Central memory CD8-positive, alpha-beta T cell (primary cell): ENCODE measurements around the gene MED17.
"Not testable (repeated sequence)": the region's sequence is repeated elsewhere in the genome, so short reads cannot be mapped to it uniquely, and the experiment has no call there.

ENCODE experiments used
- ATAC-seq: fragments of 150-1000 bp; cut with Tn5 transposase; replicated peaks from 2 replicates; pipeline ENCODE4 v1.10.0; 2022; ENCODE audit warnings: mild to moderate bottlenecking, moderate FRiP score, moderate number of reproducible peaks; ENCODE audit not compliant: poor library complexity, severe bottlenecking; ENCODE audit errors: extremely low read depth
- DNase-seq, 2 donors: peaks; one replicate each; pipeline ENCODE4 v3.0.0; 2021; ENCODE audit warnings: low spot score in 2 of 2
- H3K27ac Mint-ChIP-seq: one replicate; pipeline ENCODE4 v1.8.0; 2022; ENCODE audit warnings: low read depth, mild to moderate bottlenecking, moderate library complexity, mixed read lengths
- H3K27me3 Mint-ChIP-seq: one replicate; pipeline ENCODE4 v1.8.0; 2022; ENCODE audit warnings: mixed read lengths
- H3K36me3 Mint-ChIP-seq: one replicate; pipeline ENCODE4 v1.8.0; 2022; ENCODE audit warnings: mild to moderate bottlenecking, moderate library complexity, mixed read lengths; ENCODE audit not compliant: insufficient read depth
- H3K4me1 Mint-ChIP-seq: one replicate; pipeline ENCODE4 v1.8.0; 2022; ENCODE audit warnings: mixed read lengths
- H3K4me3 Mint-ChIP-seq: one replicate; pipeline ENCODE4 v1.8.0; 2022; ENCODE audit warnings: mild to moderate bottlenecking, moderate library complexity, mixed read lengths
- H3K9me3 Mint-ChIP-seq: one replicate; pipeline ENCODE4 v1.8.0; 2022; ENCODE audit warnings: mixed read lengths

Gene MED17

DNA sequence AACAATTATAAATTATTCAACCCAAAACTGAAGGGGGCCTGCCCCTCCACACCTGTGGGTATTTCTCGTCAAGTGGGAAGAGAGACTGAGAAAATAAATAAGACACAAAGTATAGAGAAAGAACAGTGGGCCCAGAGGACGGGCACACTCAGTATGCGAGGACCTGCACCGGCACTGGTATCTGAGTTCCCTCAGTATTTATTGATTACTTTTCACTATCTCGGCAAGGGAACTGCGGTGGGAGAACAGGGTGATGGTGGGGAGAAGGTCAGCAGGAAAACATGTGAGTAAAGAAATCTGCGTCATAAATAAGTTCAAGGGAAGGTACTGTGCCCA is 39.4 kb upstream of the MED17 start:
- H3K9me3 Mint-ChIP-seq, result no peaks in the 10 kb centered on the region
- ATAC-seq (no peak), DNase-seq (no peak)
- no peaks in the 10 kb centered on the region for H3K27me3 Mint-ChIP-seq
- H3K4me1 Mint-ChIP-seq, result peaks cover 34% of the 10 kb centered on the region
- peaks cover 25% of the 10 kb centered on the region for H3K36me3 Mint-ChIP-seq
- H3K27ac Mint-ChIP-seq, result no peak overlapping the region
- H3K4me3 Mint-ChIP-seq, result no peak overlapping the region

GRCh38 chr11:93745005-93745755 is 38.9 kb upstream of the MED17 start:
- H3K4me1 Mint-ChIP-seq, result peaks cover 28% of the 10 kb centered on the region
- H3K4me3 Mint-ChIP-seq, H3K27me3 Mint-ChIP-seq, DNase-seq, H3K27ac Mint-ChIP-seq, ATAC-seq, H3K9me3 Mint-ChIP-seq: not testable (repeated sequence)
- peaks cover 20% of the 10 kb centered on the region for H3K36me3 Mint-ChIP-seq

DNA sequence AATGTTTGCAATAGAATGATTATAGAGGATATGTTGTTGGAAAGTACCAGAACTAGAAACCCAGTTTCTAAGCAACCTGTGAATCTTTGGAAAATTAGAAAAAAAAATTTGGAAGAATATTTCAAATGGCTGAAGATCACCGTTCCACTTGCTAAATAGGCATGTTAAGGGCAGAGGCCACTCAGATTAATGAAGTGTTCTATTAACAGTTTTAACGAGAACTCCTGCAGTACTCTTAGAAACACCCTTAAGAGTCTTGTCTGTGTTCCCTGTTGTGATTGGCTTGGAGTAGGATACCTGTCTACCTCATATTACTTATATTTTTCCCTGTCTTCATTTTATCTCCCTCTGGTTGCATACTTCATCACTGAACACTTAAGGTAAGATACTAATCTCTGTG is 38.0 kb upstream of the MED17 start:
- Mint-ChIP-seq H3K27me3 (no peaks in the 10 kb centered on the region), H3K36me3 (peaks cover 14% of the 10 kb centered on the region), H3K9me3 (no peaks in the 10 kb centered on the region), H3K27ac (no peak overlapping the region), H3K4me1 (peaks cover 19% of the 10 kb centered on the region), H3K4me3 (no peak overlapping the region)
- ATAC-seq (no peak), DNase-seq (no peak)

- ATAC-seq (no peak), DNase-seq (no peak)
- H3K4me1 Mint-ChIP-seq, result peaks cover 12% of the 10 kb centered on the region
- no peak overlapping the region for H3K4me3 Mint-ChIP-seq
- H3K36me3 Mint-ChIP-seq, result peaks cover 3% of the 10 kb centered on the region
- no peaks in the 10 kb centered on the region for H3K27me3 Mint-ChIP-seq
- H3K9me3 Mint-ChIP-seq, result no peaks in the 10 kb centered on the region
- no peak overlapping the region for H3K27ac Mint-ChIP-seq
Measured at GRCh38 chr11:93747122-93747521, 37.0 kb upstream of the MED17 start.

- H3K9me3 Mint-ChIP-seq, result no peaks in the 10 kb centered on the region
- no peaks in the 10 kb centered on the region for H3K4me1 Mint-ChIP-seq
- H3K36me3 Mint-ChIP-seq, result peaks cover 13% of the 10 kb centered on the region
- ATAC-seq (no peak), DNase-seq (no peak)
- no peak overlapping the region for H3K27ac Mint-ChIP-seq
- no peak overlapping the region for H3K4me3 Mint-ChIP-seq
- H3K27me3 Mint-ChIP-seq, result no peaks in the 10 kb centered on the region
Measured at GRCh38 chr11:93751001-93751400, 33.1 kb upstream of the MED17 start.

- DNase-seq (no peak), ATAC-seq (no peak)
- Mint-ChIP-seq H3K4me1 (no peaks in the 10 kb centered on the region), H3K27ac (no peak overlapping the region), H3K36me3 (peaks cover 17% of the 10 kb centered on the region), H3K4me3 (no peak overlapping the region), H3K9me3 (no peaks in the 10 kb centered on the region), H3K27me3 (no peaks in the 10 kb centered on the region)
Measured at GRCh38 chr11:93753241-93753640, 30.8 kb upstream of the MED17 start.

DNA sequence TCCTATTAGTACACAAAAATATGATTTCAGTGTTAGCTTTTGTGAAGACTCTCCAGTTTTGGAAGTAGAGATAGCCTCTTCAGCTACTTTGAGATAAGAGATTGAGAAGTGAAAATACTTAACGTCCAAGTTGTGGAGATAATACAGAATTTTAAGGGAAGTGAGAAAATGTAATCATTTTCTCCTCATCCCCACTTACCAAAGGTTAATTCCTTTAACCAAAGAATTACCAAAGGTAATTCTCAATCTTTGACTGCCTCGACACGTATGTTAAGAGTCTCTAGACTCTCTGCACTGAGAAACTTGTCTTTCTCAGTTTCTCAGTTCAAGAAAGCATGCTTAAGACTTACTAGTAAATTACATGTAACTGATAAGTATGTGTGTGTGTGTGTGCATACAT is 27.3 kb upstream of the MED17 start:
- Mint-ChIP-seq H3K36me3 (peaks cover 27% of the 10 kb centered on the region), H3K9me3 (no peaks in the 10 kb centered on the region), H3K27ac (no peak overlapping the region), H3K4me1 (no peaks in the 10 kb centered on the region), H3K27me3 (no peaks in the 10 kb centered on the region), H3K4me3 (no peak overlapping the region)
- ATAC-seq (no peak), DNase-seq (no peak)

GRCh38 chr11:93757301-93757700 is 26.8 kb upstream of the MED17 start:
- Mint-ChIP-seq H3K9me3 (no peaks in the 10 kb centered on the region), H3K4me1 (no peaks in the 10 kb centered on the region), H3K27ac (no peak overlapping the region), H3K36me3 (peaks cover 27% of the 10 kb centered on the region), H3K4me3 (no peak overlapping the region), H3K27me3 (no peaks in the 10 kb centered on the region)
- no peak for DNase-seq
- no peak for ATAC-seq

DNA sequence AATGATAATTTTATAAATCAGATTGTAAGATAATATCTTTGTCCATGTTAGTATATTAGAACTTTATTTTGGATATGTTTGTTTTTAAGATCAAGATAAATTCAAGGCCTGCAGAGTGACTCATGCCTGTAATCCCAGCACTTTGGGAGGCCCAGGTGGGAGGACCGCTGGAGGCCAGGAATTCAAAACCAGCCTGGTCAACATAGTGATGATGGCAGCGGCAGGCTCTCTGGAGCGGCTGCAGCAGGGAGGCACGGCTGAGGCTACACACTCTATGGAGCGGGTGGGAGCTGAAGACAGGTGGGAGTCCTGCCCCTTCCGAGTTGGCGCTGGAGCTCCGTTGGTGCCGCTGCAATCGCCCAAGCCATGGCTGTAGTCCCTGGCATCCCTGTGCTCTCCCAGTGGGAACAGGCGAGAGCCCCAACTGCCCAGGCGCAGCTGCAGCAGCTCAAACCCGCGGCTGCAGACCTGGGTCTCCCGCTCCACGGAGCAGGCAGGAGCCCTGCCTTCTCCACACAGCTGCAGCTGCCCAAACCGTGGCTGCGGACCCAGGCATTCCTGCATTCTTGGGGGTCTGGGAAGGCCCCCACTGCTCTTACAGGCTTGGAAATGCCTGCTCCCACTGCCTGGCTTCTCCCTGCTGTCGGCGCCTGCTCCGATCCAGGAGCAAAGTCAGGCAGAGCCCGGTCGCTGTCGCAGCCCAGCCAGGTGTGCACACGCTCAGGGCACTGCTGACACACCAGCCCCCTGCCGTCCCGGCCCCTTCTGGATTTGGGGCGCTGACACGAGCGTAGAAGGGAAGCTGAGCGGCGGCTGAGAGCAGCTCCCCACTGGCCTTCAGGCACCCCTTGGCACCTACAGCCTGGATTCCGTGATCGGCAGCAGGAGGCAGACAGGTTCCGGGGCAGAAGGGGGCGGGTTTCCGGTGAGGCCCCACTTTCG is 25.9 kb upstream of the MED17 start:
- Mint-ChIP-seq H3K27me3 (no peaks in the 10 kb centered on the region), H3K4me3 (no peak overlapping the region), H3K4me1 (no peaks in the 10 kb centered on the region), H3K9me3 (no peaks in the 10 kb centered on the region), H3K27ac (no peak overlapping the region), H3K36me3 (peaks cover 25% of the 10 kb centered on the region)
- DNase-seq (no peak), ATAC-seq (no peak)

DNA sequence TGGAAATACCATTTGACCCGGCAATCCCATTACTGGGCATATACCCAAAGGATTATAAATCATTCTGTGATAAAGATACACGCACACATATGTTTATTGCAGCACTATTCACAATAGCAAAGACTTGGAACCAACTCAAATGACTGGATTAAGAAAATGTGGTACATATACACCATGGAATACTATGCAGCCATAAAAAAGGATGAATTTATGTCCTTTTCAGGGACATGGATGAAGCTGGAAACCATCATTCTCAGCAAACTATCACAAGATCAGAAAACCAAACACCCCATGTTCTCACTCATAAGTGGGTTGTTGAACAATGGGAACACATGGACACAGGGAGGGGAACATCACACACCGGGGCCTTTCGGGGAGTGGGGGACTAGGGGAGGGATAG is 25.0 kb upstream of the MED17 start:
- H3K4me1 Mint-ChIP-seq, H3K27me3 Mint-ChIP-seq, DNase-seq, H3K9me3 Mint-ChIP-seq, H3K4me3 Mint-ChIP-seq, ATAC-seq, H3K27ac Mint-ChIP-seq: not testable (repeated sequence)
- H3K36me3 Mint-ChIP-seq, result peaks cover 25% of the 10 kb centered on the region

DNA sequence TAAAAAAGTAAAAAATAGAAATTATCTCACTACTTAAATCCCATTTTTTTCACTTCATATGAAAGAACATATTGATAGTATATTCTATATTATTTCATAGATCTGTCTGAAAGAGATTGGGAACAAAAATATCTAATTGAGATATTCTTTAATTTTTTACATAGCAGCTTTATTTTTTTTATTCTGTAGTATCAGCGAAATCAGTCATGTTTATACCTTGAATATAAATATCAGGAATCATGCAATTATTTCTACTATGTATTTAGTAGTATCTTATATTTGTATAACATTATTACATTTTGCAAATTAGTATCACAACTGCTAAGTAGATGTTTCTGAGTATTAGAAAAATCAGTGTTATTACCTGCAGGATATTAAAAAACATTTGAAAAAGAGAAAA is 22.2 kb upstream of the MED17 start:
- Mint-ChIP-seq H3K9me3 (no peaks in the 10 kb centered on the region), H3K4me3 (no peak overlapping the region), H3K4me1 (no peaks in the 10 kb centered on the region), H3K27me3 (no peaks in the 10 kb centered on the region), H3K27ac (no peak overlapping the region), H3K36me3 (peaks cover 17% of the 10 kb centered on the region)
- DNase-seq (no peak), ATAC-seq (no peak)

GRCh38 chr11:93765551-93765950 is 18.5 kb upstream of the MED17 start:
- Mint-ChIP-seq H3K27ac (no peak overlapping the region), H3K36me3 (peaks cover 9% of the 10 kb centered on the region), H3K27me3 (no peaks in the 10 kb centered on the region), H3K4me1 (no peaks in the 10 kb centered on the region), H3K9me3 (no peaks in the 10 kb centered on the region), H3K4me3 (no peak overlapping the region)
- ATAC-seq, result no peak
- DNase-seq, result no peak

DNA sequence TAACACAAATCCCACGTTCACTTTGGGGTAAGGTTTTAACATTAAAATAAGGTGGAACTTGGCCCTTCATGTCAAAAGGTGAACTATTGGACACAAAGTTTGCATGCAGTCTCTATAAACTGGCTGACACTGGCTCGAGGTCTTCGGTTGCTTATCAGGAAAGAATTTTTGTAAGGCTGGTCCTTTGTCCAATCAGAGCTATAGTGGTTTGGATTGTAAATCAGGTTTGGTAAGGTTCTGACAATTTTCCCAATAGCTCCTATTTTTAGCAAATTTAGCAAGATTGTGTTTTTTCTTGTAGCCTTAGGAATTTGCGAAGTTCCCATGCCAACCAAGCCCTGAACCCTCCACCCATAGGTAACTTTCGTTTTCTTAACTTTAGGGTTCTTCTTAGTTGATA is 17.6 kb upstream of the MED17 start:
- no peak for DNase-seq
- Mint-ChIP-seq H3K4me1 (no peaks in the 10 kb centered on the region), H3K36me3 (peaks cover 1% of the 10 kb centered on the region), H3K27ac (no peak overlapping the region), H3K4me3 (no peak overlapping the region), H3K9me3 (no peaks in the 10 kb centered on the region), H3K27me3 (no peaks in the 10 kb centered on the region)
- no peak for ATAC-seq
